Endothelial cell of umbilical vein (primary cell): ENCODE data around the gene ZNF555. TPM values are rescaled to one million over a fixed set of nuclear protein-coding genes. Genes with fewer than 3 reads are reported as not detected.

Experiments
- BruUV-seq: library from RNA; stranded (reverse); fragments of 400-500 nt; replicated peaks from 2 replicates; lab custom pipeline; 2021; lab: Mats Ljungman, UMichigan
- CTCF ChIA-PET: fragments of 300-600, 350-600 bp; sonication (Branson Sonifier 250); formaldehyde crosslinking; loops from one replicate; lab custom pipeline; 2021; ENCODE audit warnings: antibody characterized with exemption, inconsistent platforms; lab: Charles Lee
- POLR2A ChIA-PET: fragments of 300-600, 350-600 bp; sonication (Branson Sonifier 250); formaldehyde crosslinking; loops from one replicate; lab custom pipeline; 2021; ENCODE audit warnings: antibody characterized with exemption, inconsistent platforms; lab: Charles Lee
- DNase-seq: peaks from one replicate; pipeline ENCODE4 v3.0.0-alpha.2; 2011; ENCODE audit warnings: low read depth, low spot score
- FAIRE-seq: peaks from 2 replicates; lab custom pipeline; 2011; peaks lifted over from hg19 to GRCh38; lab: Jason Lieb, UNC
- H2AFZ ChIP-seq: 2 replicates; pipeline ENCODE4 v1.6.0; 2012; ENCODE audit warnings: low read depth, low read length, control low read depth, inconsistent platforms
- H3K27ac ChIP-seq: 2 replicates; pipeline ENCODE4 v1.5.1; 2011; ENCODE audit warnings: low read depth, mild to moderate bottlenecking, control low read depth, low read length, moderate library complexity; ENCODE audit not compliant: insufficient read depth
- H3K27me3 ChIP-seq, 2 experiments: 2 replicates each; pipeline versions ENCODE4 v1.6.0 to v1.6.1; 2011; ENCODE audit warnings: low read length in 2 of 2, mixed read lengths in 1 of 2; ENCODE audit not compliant: control insufficient read depth in 2 of 2, insufficient read depth in 2 of 2
- H3K36me3 ChIP-seq, 2 experiments: 2 replicates in 1 of 2; 3 replicates in 1 of 2; pipeline ENCODE4 v1.5.1; 2011; ENCODE audit warnings: low read length in 2 of 2, mild to moderate bottlenecking in 1 of 2, moderate library complexity in 1 of 2; ENCODE audit not compliant: control insufficient read depth in 2 of 2, insufficient read depth in 2 of 2; ENCODE audit errors: extremely low read depth in 1 of 2
- H3K4me1 ChIP-seq: 3 replicates; pipeline ENCODE4 v1.5.1; 2011; ENCODE audit warnings: mild to moderate bottlenecking, low read length; ENCODE audit not compliant: control insufficient read depth, insufficient read depth; ENCODE audit errors: extremely low read depth
- H3K4me2 ChIP-seq: 2 replicates; pipeline ENCODE4 v1.6.1; 2011; ENCODE audit warnings: low read length, control low read depth, mixed read lengths; ENCODE audit not compliant: insufficient read depth
- H3K4me3 ChIP-seq, 3 experiments: fragments of 200-600 bp in 1 of 3; sonication (generic), shearing (Covaris generic) in 1 of 3; replicated peaks in 1 of 3; 2 replicates each; pipeline ENCODE4 v1.5.1; 2011 to 2016; ENCODE audit warnings: control low read depth in 3 of 3, low read length in 3 of 3, mild to moderate bottlenecking in 2 of 3, inconsistent platforms in 1 of 3, low read depth in 1 of 3, moderate library complexity in 1 of 3; ENCODE audit not compliant: insufficient read depth in 1 of 3
- H3K79me2 ChIP-seq: 2 replicates; pipeline ENCODE4 v1.6.0; 2012; ENCODE audit warnings: low read length, inconsistent platforms; ENCODE audit not compliant: control insufficient read depth, insufficient read depth
- H3K9ac ChIP-seq: replicated peaks from 2 replicates; pipeline ENCODE3; 2011; ENCODE audit warnings: low read length, control low read depth; ENCODE audit not compliant: insufficient read depth; ENCODE audit errors: extremely low read depth
- H3K9me1 ChIP-seq: replicated peaks from 3 replicates; pipeline ENCODE4 v1.6.0; 2011; ENCODE audit warnings: mild to moderate bottlenecking, low read length; ENCODE audit not compliant: control insufficient read depth, insufficient read depth; ENCODE audit errors: extremely low read depth
- H3K9me3 ChIP-seq: replicated peaks from 2 replicates; pipeline ENCODE4 v1.5.1; 2012; ENCODE audit warnings: low read length, inconsistent platforms; ENCODE audit not compliant: control insufficient read depth, insufficient read depth
- H4K20me1 ChIP-seq: replicated peaks from 2 replicates; pipeline ENCODE3; 2011; ENCODE audit warnings: mild to moderate bottlenecking, low read length; ENCODE audit not compliant: control insufficient read depth, insufficient read depth; ENCODE audit errors: extremely low read depth
- CTCF ChIP-seq, 2 donors: IDR thresholded peaks; 1 replicate in 1 of 2; 2 replicates in 1 of 2; pipeline ENCODE4 v1.5.1; 2011; ENCODE audit warnings: low read length in 2 of 2, mild to moderate bottlenecking in 2 of 2, moderate library complexity in 2 of 2, control low read depth in 1 of 2, inconsistent platforms in 1 of 2, low read depth in 1 of 2; ENCODE audit not compliant: insufficient read depth in 1 of 2; ENCODE audit errors: extremely low read depth in 1 of 2
- EZH2 ChIP-seq: IDR thresholded peaks from 2 replicates; pipeline ENCODE4 v1.6.1; 2012; ENCODE audit warnings: borderline replicate concordance, low read depth, mild to moderate bottlenecking, moderate library complexity, low read length, inconsistent platforms; ENCODE audit not compliant: severe bottlenecking
- FOS ChIP-seq: IDR thresholded peaks from 2 replicates; pipeline ENCODE4 v1.6.1; 2011; ENCODE audit warnings: mild to moderate bottlenecking, low read length, moderate library complexity, borderline replicate concordance; ENCODE audit not compliant: insufficient read depth
- GATA2 ChIP-seq: IDR thresholded peaks from 2 replicates; pipeline ENCODE4 v1.7.0; 2011; ENCODE audit warnings: low read depth, mild to moderate bottlenecking, moderate library complexity, mixed read lengths, low read length; ENCODE audit not compliant: insufficient read length, insufficient read depth
- JUN ChIP-seq: IDR thresholded peaks from 2 replicates; pipeline ENCODE4 v1.6.1; 2011; ENCODE audit warnings: borderline replicate concordance, low read depth; ENCODE audit not compliant: insufficient read length, insufficient read depth
- MAX ChIP-seq: IDR thresholded peaks from 2 replicates; pipeline ENCODE4 v1.6.1; 2011; ENCODE audit not compliant: insufficient read depth, insufficient read length
- MYC ChIP-seq: IDR thresholded peaks from one replicate; pipeline ENCODE4 v1.6.1; 2011; ENCODE audit warnings: mild to moderate bottlenecking, low read depth, low read length
- POLR2A ChIP-seq: IDR thresholded peaks from 2 replicates; pipeline ENCODE4 v1.6.1; 2012; ENCODE audit warnings: low read depth, mild to moderate bottlenecking, control low read depth, low read length
- POLR2AphosphoS5 ChIP-seq: IDR thresholded peaks from 2 replicates; pipeline ENCODE4 v1.6.1; 2012; ENCODE audit warnings: low read depth, mild to moderate bottlenecking, control low read depth, low read length, moderate library complexity; ENCODE audit not compliant: insufficient read depth
- dilution Hi-C: fragments of 300-500 bp; cut with MboI; formaldehyde crosslinking; loops from one replicate; pipeline ENCODE4 v1.15.0; 2019; ENCODE audit warnings: low sequenced_read_pairs; ENCODE audit not compliant: extremely low pct_ligation_motif_present
- intact Hi-C: fragments of 100-400 bp; cut with micrococcal nuclease; formaldehyde crosslinking; loops from one replicate; pipeline ENCODE4 v1.10.0; 2022
- polyA plus RNA-seq, 4 experiments: library from polyadenylated mRNA; depleted of rRNA in 3 of 4; stranded (reverse) in 3 of 4; unstranded in 1 of 4; fragments of >200 nt; gene quantifications; 2 replicates each; pipeline versions ENCODE4 v1.2.1 to v1.2.3, GENCODE V29; 2011 to 2012; ENCODE audit warnings: missing spikeins in 1 of 4
- total RNA-seq: library from RNA; stranded (reverse); gene quantifications from 2 replicates; pipeline ENCODE4 v1.2.3, GENCODE V29; 2021

The ZNF555 gene
- total and polyA plus RNA-seq, 2 donors (not counting 3 experiments of a cell fraction or from before 2014, with no cell fraction given): 1.6 to 5.4 TPM

GRCh38 chr19:2799273-2800020 is 41.8 kb upstream of the ZNF555 start:
- Histone ChIP-seq H3K9me1 (no peaks in the 10 kb centered on the region), H3K79me2 (peaks cover 3% of the 10 kb centered on the region), H4K20me1 (no peaks in the 10 kb centered on the region), H3K9me3 (no peaks in the 10 kb centered on the region), H2AFZ (no peak overlapping the region), H3K36me3 (peaks cover 5 to 9% of the 10 kb centered on the region in 2 experiments), H3K27me3 (no peaks in the 10 kb centered on the region), H3K27ac (no peak overlapping the region), H3K4me1 (no peaks in the 10 kb centered on the region), H3K4me2 (no peak overlapping the region), H3K4me3 (no peak overlapping the region), H3K9ac (no peak overlapping the region)
- dilution Hi-C loops (no loop called here), intact Hi-C loops (no loop called here)
- ChIA-PET POLR2A (interaction anchor here (1.3 kb wide), 1 partner anchor 20 kb away, joined by 3 read pairs; no protein-coding TSS in a partner anchor), CTCF (interaction anchor here (0.8 to 1.2 kb wide), 3 partner anchors 14 to 151 kb away, joined by 3 to 5 read pairs (median 3); partner anchors contain the start of gene THOP1)
- no peak for TF ChIP-seq EZH2
- TF ChIP-seq JUN: no peak
- TF ChIP-seq CTCF (IDR thresholded peaks at IDR 0.05; ENCODE audit: extremely low read depth in 1 of 2, insufficient read depth in 1 of 2, low read depth in 1 of 2, low read length in 2 of 2): no peak
- no peak for TF ChIP-seq GATA2
- no peak for TF ChIP-seq MAX
- no peak for TF ChIP-seq MYC
- TF ChIP-seq POLR2AphosphoS5: no peak
- no peak for TF ChIP-seq POLR2A
- TF ChIP-seq FOS: no peak
- no peak for FAIRE-seq
- no peak for DNase-seq
- no TSS peak for BruUV-seq
